GM19372 (cell line): ENCODE data around the gene PRR20D.
"Not testable (repeated sequence)": the region's sequence is repeated elsewhere in the genome, so short reads cannot be mapped to it uniquely, and the experiment has no call there.

Experiments used
- ATAC-seq: cut with Tn5 transposase; IDR thresholded peaks from one replicate; pipeline ENCODE4 v1.9.1; 2021; ENCODE audit warnings: mild to moderate bottlenecking, low read depth, moderate library complexity; ENCODE audit not compliant: unreplicated experiment

PRR20D gene

GRCh38 chr13:57160332-57160731 is at the start of gene PRR20D:
PRR20D (plus strand) TSS chr13:57160632; CDS start chr13:57161019, 387 bp downstream.
- not testable (repeated sequence) for ATAC-seq

GRCh38 chr13:57114945-57115344 is 45.5 kb upstream of the PRR20D start:
- no peak for ATAC-seq

- ATAC-seq, result no peak
Measured at GRCh38 chr13:57123681-57124080, 36.8 kb upstream of the PRR20D start.

GRCh38 chr13:57128909-57129308 is 31.5 kb upstream of the PRR20D start:
- no peak for ATAC-seq

- no peak for ATAC-seq
Measured at GRCh38 chr13:57136093-57136492, 24.3 kb upstream of the PRR20D start.

- no peak for ATAC-seq
Measured at GRCh38 chr13:57137585-57137984, 22.8 kb upstream of the PRR20D start.

GRCh38 chr13:57138988-57139387 is 21.4 kb upstream of the PRR20D start:
- no peak for ATAC-seq

- not testable (repeated sequence) for ATAC-seq
Measured at GRCh38 chr13:57139781-57140180, 20.7 kb upstream of the PRR20D start.

- ATAC-seq, result not testable (repeated sequence)
Measured at GRCh38 chr13:57140235-57140968, 20.0 kb upstream of the PRR20D start, which contains the start of gene PRR20A. PRR20A (plus strand) TSS chr13:57140918; CDS start chr13:57141305, 387 bp downstream.

- not testable (repeated sequence) for ATAC-seq
Measured at GRCh38 chr13:57147188-57147587, 13.2 kb upstream of the PRR20D start, which contains the start of gene PRR20B. PRR20B (plus strand) TSS chr13:57147488; CDS start chr13:57147875, 387 bp downstream.

- not testable (repeated sequence) for ATAC-seq
Measured at GRCh38 chr13:57148106-57148505, 12.3 kb upstream of the PRR20D start.

GRCh38 chr13:57153761-57154160 is 6.7 kb upstream of the PRR20D start, which contains the start of gene PRR20C:
PRR20C (plus strand) TSS chr13:57154061; CDS start chr13:57154448, 387 bp downstream.
- ATAC-seq, result not testable (repeated sequence)

- ATAC-seq, result not testable (repeated sequence)
Measured at GRCh38 chr13:57166897-57167296, 6.5 kb downstream of the PRR20D start, which contains the start of gene PRR20E. PRR20E (plus strand) TSS chr13:57167197; CDS start chr13:57167584, 387 bp downstream.

- ATAC-seq, result no peak
Measured at GRCh38 chr13:57191667-57192066, 31.2 kb downstream of the PRR20D start.

- ATAC-seq, result no peak
Measured at GRCh38 chr13:57212989-57213388, 52.6 kb downstream of the PRR20D start.
